GM04503 (cell line): ENCODE data around the gene ALG9.

Experiments
- DNase-seq: peaks from one replicate; pipeline ENCODE4 v3.0.0-alpha.2; 2012; ENCODE audit warnings: low read depth

The ALG9 gene

GRCh38 chr11:111835665-111836064, 35.7 kb downstream of the ALG9 start:
- no peak for DNase-seq

DNA sequence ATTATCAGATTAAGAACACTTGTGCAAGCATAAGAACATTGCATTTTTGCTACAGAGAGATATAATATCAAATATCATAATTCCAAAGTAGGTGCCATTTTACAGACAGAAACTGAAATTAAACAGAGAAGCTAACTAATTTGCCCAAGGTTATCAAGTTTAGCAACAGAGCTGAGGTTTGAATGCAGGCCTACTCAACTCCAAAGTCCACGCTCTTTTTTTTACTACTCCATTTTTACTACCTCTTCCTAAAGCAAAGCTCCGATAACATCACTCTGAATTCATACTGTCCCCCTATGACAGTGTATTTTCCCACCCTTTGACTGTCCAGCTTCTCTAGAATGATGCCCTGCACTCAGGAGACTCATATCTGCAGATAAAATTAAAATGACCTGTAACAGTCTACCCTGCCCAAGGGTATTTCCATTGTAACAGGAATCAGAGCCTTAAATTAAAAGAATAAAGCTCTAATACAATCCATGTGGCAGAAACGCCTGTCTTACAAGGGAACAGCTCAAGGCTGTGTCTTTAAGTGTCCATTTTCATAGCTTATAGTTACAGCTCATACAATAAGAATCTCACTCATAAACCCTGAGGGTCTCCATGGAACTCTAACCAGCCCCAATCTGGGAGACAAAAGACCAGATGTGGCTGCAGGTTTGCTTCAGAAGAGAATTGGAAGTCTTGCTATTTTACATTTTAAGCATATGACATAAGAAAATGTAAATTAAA, 36.8 kb downstream of the ALG9 start:
- no peak for DNase-seq

GRCh38 chr11:111833524-111833923, 37.9 kb downstream of the ALG9 start:
- DNase-seq = no peak

DNA sequence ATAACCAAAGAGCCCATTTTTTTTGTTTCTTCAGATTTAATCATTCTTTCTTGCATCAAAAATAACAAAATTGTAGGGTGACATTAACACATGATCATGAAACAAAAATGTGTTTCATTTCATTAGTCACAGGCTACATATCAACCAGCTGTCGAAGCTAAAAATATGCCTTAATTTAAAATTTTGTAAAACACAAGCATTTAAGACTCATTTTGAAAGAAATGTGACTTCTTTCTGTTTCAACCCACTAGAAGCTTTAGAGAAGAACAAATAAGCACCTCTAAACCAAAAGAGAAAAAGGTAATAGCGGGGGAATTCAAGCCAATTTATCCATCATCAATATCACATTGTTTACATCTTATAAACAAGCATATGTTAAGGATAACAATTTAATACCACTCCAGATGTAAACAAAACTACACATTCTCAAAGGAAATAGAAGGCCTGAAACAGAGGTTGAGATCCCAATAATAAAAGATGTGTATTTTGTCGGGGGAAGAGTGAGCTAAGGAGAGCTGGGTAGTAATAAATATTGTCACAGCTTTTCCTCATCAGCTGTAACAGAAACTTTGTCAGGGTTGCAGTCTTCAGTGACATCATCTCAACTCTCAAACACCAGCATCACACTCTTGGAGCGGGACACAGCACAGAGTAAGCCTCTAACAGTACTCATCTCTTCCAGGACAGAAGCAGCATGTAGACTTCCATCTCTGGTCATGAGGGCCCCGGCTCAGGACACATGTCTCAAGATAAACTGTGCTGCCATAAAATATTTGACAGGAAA, 42.0 kb downstream of the ALG9 start:
- DNase-seq = no peak

DNA sequence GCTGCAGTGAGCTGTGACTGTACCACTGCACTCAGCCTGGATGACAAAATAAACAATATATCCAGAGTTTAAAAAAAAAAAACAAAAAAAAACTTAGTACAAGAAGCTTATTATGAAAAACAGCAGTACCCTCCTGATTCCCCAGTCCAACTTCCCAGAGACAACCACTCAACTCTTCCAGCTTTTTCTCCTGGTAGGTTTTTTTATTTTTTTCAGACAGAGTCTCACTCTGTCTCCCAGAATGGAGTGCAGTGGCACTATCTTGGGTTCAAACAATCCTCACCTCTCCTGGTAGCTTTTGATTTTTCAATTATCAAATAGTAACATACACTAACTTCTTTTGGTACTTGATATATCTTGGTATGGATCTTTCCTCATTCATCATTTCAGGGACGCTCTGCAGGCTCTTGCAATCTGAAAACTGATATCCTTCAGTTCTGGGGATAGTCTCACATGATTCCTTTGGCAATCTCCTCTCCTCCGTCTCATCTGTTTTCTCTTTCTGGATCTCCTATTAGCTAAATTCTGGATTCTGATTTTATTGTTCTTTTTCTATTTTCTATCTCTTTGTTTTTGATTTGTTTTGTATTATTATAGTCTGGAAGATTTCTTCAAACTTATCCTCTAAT, 44.9 kb downstream of the ALG9 start:
- DNase-seq = no peak

DNA sequence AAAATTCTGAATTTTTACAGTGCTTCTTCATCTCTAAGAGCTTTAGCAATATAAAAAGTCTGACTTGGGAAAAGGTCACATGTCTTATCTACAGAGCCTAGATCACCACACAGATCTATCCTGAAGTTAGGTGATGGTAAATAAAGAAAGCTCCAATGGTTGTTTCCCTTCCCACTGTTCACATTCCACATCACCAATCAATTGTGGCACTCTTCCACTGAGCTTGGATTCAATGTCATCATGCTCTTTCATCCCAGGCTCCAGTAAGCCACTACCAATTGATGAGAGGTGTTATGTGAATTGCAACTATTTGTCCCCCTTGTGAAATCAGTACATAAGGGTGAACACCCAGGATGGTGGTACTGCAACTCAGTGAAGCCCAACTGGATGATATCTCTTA, 47.8 kb downstream of the ALG9 start:
- DNase-seq = no peak

DNA sequence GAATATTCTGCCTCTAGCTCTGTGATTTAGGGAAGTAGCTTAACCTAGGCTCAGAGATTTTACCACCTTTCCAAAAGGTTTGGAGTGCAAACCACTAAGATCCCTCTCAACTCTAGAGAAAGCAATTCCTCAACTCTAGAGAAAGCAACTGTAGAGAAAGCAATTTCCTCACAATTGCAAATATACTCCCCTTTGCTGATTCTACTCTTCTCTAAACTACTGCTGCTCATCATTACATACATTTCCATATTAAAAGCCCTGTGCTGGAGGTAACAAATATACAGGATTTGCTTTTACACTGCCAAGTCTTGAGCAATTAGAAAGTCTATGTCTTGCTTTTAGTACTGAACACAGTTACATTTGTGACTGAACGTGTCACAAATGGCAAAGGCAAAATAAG, 48.2 kb downstream of the ALG9 start:
- no peak for DNase-seq

- DNase-seq = peak; percentile 39
Observed at GRCh38 chr11:111819829-111820237, 51.5 kb downstream of the ALG9 start.

DNA sequence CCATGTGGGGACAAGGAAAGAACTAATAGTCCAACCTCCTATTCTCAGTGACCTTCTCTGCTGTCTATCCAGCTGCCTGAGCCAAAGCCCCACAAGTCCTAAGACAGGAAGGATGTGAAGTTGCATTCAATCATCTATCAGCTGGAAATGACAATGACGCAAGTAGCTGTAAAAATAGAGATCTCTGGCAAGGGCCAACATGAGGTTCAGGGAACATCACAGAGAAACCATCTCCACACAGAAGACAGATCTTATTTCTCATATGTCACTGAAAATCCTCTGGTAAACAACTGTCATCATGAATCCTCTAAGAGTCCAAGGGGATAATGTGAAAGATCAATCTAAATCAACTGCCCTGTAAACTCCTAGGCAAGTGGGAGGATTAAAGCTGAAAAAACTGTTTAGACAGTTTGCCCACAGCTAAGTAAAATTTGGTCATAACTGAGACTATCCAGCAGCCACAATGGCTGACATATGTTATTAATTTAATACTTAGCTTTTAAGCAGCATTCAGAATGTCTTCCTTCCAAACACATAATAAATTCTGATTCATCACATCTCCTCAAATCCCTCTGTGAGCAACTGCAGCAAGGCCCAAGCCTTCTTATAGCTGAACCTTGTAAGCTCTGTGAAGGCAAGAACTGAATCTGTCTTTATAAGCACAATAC, 52.1 kb downstream of the ALG9 start:
- peak; percentile 68 for DNase-seq

- DNase-seq = no peak
Observed at GRCh38 chr11:111815489-111815888, 55.9 kb downstream of the ALG9 start.

DNA sequence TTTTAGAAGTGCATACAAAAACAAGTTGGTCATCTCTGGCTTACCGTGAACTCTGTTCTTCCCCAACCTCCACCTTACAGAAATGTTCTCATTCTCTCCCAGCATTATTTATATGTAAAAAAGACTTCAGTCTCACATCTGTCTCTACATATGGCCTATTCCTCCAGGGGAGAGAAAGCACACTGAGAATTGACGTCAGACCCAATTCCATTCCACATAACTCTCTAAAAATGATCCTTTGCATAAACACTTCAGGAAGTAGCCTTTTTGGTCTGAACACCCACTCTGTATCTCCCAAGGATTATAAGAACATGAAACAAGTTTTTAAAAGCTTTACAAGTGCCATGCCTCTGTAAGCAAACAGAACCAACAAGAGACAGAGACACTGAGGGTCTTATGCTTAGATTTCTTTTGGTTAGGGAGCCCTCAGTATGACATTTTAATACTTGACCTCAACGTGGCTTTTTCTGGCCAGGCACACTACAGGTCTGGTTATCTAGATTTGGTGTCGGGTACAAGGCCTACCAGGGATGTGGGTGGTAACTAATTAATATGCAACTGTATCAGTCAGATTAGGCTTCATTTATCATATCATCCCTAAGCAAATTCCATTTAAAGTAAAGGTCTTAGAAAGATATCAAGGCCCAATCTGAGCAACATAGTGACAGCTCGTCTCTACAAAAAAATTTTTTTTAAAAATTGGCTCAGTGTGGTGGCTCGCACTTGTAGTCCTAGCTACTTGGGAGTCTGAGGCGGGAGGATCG, 56.6 kb downstream of the ALG9 start:
- DNase-seq = no peak

DNA sequence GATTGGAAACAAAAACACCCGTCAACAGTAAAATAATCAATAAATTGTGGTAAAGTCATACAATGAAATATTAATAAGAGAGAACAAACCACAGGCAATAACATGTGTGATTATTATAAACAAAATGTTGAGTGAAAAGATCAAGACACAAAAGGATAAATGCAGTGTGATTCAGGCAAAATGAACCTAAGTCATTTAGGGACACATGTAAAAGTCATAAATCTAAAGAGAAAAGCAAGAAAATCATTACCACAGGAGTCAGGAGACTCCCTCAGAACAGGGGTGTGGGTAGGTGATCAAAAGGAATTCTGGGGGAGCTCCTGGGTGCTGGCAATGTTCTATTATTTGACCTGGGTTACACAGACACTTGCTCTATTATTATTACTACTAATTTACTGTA, 57.3 kb downstream of the ALG9 start:
- no peak for DNase-seq

- DNase-seq = no peak
Observed at GRCh38 chr11:111812211-111812610, 59.2 kb downstream of the ALG9 start.

GRCh38 chr11:111811445-111811844, 59.9 kb downstream of the ALG9 start:
- no peak for DNase-seq

DNA sequence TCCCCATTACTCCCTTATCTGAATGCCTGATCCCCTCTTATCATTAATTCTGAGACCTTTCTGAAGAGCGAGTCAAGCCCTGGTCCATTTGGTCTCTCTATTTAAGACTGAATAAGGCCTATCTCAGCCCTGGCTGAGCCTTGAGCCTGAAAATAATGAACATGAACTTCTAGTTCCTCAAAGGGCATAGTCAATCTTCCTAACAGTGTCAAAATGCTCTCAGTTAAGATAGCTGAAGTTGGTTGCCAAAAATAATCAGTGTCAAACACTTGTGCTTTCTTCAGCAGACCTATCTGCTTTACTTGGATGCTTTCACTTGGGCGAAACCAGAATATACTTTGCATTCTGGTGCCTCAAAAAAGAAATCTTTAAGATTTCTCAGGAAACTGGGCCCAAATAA, 62.5 kb downstream of the ALG9 start:
- no peak for DNase-seq

DNA sequence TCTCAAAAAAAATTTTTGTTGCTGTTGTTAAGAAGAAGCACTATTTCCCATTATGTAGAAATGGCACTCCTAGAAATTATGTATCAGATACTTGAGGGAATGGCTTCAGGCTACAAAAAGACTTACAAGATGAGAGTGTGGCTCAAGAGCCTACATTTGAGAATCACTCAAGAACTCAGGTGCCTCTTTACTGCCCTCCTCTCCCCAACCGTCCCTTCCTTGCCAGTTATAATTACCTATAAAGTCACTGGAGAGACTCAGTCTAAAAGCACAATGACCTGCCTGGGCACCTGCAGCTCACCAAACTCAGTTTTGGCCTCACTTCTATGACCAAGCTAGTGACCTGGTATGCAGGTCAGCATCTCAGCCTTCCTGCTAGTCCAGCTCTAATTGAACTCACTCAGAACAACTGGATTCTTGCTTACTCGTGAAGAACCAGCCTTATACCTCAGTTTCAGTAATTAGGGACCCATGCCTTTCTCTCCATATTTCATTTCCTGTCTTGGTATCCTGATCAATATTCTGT, 63.3 kb downstream of the ALG9 start:
- no peak for DNase-seq

DNA sequence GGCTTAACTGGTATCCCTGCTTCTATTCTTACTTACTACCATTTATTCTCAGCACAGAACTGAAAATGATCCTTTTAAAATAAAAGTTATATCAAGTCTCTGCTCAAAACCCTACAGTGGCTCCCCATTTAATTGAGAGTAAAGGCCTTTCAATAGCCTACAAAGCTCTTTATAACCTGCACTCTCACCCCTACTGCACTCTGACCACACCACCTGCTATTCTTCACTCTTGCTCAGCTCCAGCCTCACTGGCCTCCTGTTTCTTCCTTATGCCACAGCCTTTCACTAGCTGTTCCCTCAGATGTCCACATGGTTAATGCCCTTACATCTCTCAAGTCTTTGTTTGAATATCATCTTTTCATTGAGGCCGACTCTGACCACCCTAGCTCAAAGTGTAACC, 64.3 kb downstream of the ALG9 start:
- DNase-seq = no peak

- DNase-seq = no peak
Observed at GRCh38 chr11:111801135-111801534, 70.2 kb downstream of the ALG9 start.

DNA sequence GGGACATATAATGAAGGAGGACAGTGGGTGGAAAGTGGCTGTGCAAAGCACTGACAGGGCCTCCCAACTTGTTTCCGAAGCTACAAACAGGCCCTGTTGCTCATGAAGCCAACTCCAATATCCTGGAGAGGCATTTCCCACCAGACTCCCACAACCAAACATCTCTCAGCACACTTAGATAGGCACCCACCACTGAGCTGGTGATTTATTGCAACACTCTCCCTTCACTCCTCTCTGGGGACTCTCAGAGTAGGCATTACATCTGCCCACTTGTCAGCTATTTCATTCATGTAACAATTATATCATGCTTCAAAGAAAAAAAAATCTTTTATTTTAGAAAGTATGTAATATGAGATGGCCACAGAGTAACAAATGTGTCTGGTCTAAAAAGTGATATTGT, 73.1 kb downstream of the ALG9 start:
- no peak for DNase-seq

- no peak for DNase-seq
Observed at GRCh38 chr11:111797145-111797581, 74.2 kb downstream of the ALG9 start.

- no peak for DNase-seq
Observed at GRCh38 chr11:111796696-111797095, 74.7 kb downstream of the ALG9 start.
